Astrocyte (in vitro differentiated cells and primary cell): Measurements from ENCODE around the gene ZCCHC8. TPM values are rescaled to one million over a fixed set of nuclear protein-coding genes. Genes with fewer than 3 reads are reported as not detected.

ENCODE experiments used
- DNase-seq: peaks from one replicate; pipeline ENCODE4 v3.0.0-alpha.2; 2010; ENCODE audit warnings: low read depth
- FAIRE-seq: peaks from 2 replicates; lab custom pipeline; 2011; peaks lifted over from hg19 to GRCh38; lab: Jason Lieb, UNC
- H2AFZ ChIP-seq: 2 replicates; pipeline ENCODE4 v1.6.0; 2012; ENCODE audit warnings: low read depth, low read length, inconsistent platforms
- H3K27ac ChIP-seq: 2 replicates; pipeline ENCODE4 v1.5.1; 2011; ENCODE audit warnings: low read depth, low read length, inconsistent platforms
- H3K27me3 ChIP-seq: 2 replicates; pipeline ENCODE4 v1.6.0; 2011; ENCODE audit warnings: low read length, inconsistent platforms; ENCODE audit not compliant: insufficient read depth
- H3K36me3 ChIP-seq: 2 replicates; pipeline ENCODE4 v1.5.1; 2011; ENCODE audit warnings: low read length, inconsistent platforms; ENCODE audit not compliant: insufficient read depth
- H3K4me1 ChIP-seq: 2 replicates; pipeline ENCODE4 v1.5.1; 2011; ENCODE audit warnings: low read length, inconsistent platforms; ENCODE audit not compliant: insufficient read depth
- H3K4me2 ChIP-seq: 2 replicates; pipeline ENCODE4 v1.6.0; 2012; ENCODE audit warnings: low read length, inconsistent platforms
- H3K4me3 ChIP-seq: 2 replicates; pipeline ENCODE4 v1.5.1; 2011; ENCODE audit warnings: low read depth, mild to moderate bottlenecking, low read length, inconsistent platforms; ENCODE audit not compliant: insufficient read depth
- H3K79me2 ChIP-seq: 2 replicates; pipeline ENCODE4 v1.6.0; 2012; ENCODE audit warnings: mild to moderate bottlenecking, low read length, inconsistent platforms; ENCODE audit not compliant: insufficient read depth
- H3K9ac ChIP-seq: 2 replicates; pipeline ENCODE4 v1.6.0; 2012; ENCODE audit warnings: mild to moderate bottlenecking, low read length, inconsistent platforms
- H3K9me3 ChIP-seq: 2 replicates; pipeline ENCODE4 v1.5.1; 2012; ENCODE audit warnings: low read depth, mild to moderate bottlenecking, low read length, inconsistent platforms; ENCODE audit not compliant: insufficient read depth
- H4K20me1 ChIP-seq: 2 replicates; pipeline ENCODE4 v1.6.0; 2012; ENCODE audit warnings: low read length, inconsistent platforms; ENCODE audit not compliant: insufficient read depth
- H3K27ac Mint-ChIP-seq: one replicate; pipeline ENCODE4 v1.8.0; 2021; ENCODE audit warnings: mild to moderate bottlenecking, mixed read lengths; ENCODE audit not compliant: unreplicated experiment
- H3K27me3 Mint-ChIP-seq: one replicate; pipeline ENCODE4 v1.8.0; 2021; ENCODE audit warnings: low read depth, mixed read lengths; ENCODE audit not compliant: unreplicated experiment
- H3K36me3 Mint-ChIP-seq: one replicate; pipeline ENCODE4 v1.8.0; 2021; ENCODE audit warnings: low read depth, mixed read lengths; ENCODE audit not compliant: unreplicated experiment
- H3K4me1 Mint-ChIP-seq: one replicate; pipeline ENCODE4 v1.8.0; 2021; ENCODE audit warnings: low read depth, mixed read lengths; ENCODE audit not compliant: unreplicated experiment
- H3K4me3 Mint-ChIP-seq: one replicate; pipeline ENCODE4 v1.8.0; 2021; ENCODE audit warnings: mild to moderate bottlenecking, moderate library complexity, mixed read lengths; ENCODE audit not compliant: unreplicated experiment
- H3K9me3 Mint-ChIP-seq: one replicate; pipeline ENCODE4 v1.8.0; 2021; ENCODE audit warnings: mild to moderate bottlenecking, mixed read lengths; ENCODE audit not compliant: unreplicated experiment
- EZH2 ChIP-seq: IDR thresholded peaks from 2 replicates; pipeline ENCODE4 v1.6.1; 2012; ENCODE audit warnings: mild to moderate bottlenecking, low read length, inconsistent platforms; ENCODE audit not compliant: insufficient read depth
- total RNA-seq: library from RNA; stranded (reverse); gene quantifications from 2 replicates; pipeline ENCODE4 v1.2.1, GENCODE V29; 2021
- TF ChIP-seq, protein P1 (sequence below): IDR thresholded peaks from 2 replicates; pipeline ENCODE4 v1.5.1; 2011; ENCODE audit warnings: low read depth, mild to moderate bottlenecking, inconsistent platforms, low read length, moderate library complexity; ENCODE audit not compliant: insufficient read depth

The ZCCHC8 gene
- total RNA-seq, 1 donor from 2014 or later, result 25.3 TPM

DNA sequence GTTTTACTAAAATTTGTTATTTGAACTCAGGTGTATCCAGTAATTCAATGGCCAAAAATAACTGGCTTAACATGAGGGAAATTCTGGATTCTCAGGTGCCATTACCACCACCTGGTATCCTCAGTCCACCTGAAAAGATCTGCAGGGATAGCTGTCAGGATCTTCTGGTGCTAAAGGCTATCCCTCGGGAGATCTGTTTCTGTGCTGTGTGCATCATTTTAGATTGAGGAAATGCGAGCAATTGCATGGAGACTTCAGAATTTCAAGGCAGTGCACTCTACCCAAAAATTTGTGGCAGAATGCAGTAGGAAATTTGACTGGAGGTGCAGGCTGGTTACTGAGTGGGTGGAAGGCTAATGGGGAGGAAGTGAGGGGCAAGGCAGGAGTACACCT lies 26.4 kb downstream of the ZCCHC8 start:
- H3K9me3 ChIP-seq, result no peaks in the 10 kb centered on the region
- no peaks in the 10 kb centered on the region for H3K27me3 ChIP-seq
- H3K36me3 ChIP-seq, result peaks cover 48% of the 10 kb centered on the region
- H3K79me2 ChIP-seq, result no peaks in the 10 kb centered on the region
- Mint-ChIP-seq H3K9me3 (no peaks in the 10 kb centered on the region), H3K36me3 (peaks cover 15% of the 10 kb centered on the region), H3K4me3 (peak overlapping the region; percentile 11), H3K27ac (no peak overlapping the region), H3K4me1 (peaks cover 8% of the 10 kb centered on the region), H3K27me3 (no peaks in the 10 kb centered on the region)
- H3K4me3 ChIP-seq, result no peak overlapping the region
- H3K4me1 ChIP-seq, result peaks cover 7% of the 10 kb centered on the region
- DNase-seq (no peak), FAIRE-seq (no peak)
- no peak overlapping the region for H2AFZ ChIP-seq
- TF ChIP-seq, protein P1, sequence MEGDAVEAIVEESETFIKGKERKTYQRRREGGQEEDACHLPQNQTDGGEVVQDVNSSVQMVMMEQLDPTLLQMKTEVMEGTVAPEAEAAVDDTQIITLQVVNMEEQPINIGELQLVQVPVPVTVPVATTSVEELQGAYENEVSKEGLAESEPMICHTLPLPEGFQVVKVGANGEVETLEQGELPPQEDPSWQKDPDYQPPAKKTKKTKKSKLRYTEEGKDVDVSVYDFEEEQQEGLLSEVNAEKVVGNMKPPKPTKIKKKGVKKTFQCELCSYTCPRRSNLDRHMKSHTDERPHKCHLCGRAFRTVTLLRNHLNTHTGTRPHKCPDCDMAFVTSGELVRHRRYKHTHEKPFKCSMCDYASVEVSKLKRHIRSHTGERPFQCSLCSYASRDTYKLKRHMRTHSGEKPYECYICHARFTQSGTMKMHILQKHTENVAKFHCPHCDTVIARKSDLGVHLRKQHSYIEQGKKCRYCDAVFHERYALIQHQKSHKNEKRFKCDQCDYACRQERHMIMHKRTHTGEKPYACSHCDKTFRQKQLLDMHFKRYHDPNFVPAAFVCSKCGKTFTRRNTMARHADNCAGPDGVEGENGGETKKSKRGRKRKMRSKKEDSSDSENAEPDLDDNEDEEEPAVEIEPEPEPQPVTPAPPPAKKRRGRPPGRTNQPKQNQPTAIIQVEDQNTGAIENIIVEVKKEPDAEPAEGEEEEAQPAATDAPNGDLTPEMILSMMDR, result no peak
- no peak for TF ChIP-seq EZH2
- no peak overlapping the region for H3K27ac ChIP-seq
- no peak overlapping the region for H3K4me2 ChIP-seq
- H4K20me1 ChIP-seq, result no peaks in the 10 kb centered on the region
- H3K9ac ChIP-seq, result no peak overlapping the region

DNA sequence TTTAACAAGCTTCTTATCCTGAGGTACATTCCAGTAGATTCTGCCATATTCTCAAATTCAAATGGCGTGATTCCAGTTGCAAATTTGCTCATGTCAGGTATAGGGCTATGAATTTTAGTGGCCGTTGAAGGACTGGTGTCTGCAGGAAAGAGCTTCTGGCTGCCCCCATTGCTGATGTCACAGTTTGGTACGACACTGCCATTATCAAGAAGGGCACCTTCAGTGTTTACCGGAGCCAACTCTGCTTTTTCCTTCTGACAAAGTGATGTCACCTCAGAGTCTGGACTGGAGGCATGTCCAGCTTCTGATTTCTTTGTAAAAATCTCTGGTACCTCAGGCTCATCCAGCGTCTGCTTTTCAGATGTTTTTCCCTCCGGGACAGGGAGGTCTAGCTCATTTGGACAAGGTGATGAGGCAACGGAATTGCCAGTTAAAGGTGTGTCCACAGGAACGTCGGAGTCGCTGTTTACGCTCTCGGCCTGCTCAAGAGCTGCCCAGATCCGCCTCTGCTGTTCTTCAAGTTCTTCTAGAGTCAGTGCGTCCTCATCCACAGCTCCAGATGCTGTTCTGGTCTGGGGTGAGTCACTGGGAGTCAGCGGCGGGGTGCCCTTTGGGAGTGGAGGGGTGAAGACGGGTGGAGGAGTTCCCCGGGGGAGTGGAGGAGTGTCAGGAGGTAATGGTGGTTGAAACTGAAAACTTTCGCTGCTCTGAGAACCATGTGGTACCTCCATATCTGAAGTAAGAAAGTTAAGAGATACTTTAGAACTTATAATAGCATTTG lies 27.0 kb downstream of the ZCCHC8 start:
- H3K27ac ChIP-seq, result no peak overlapping the region
- H3K4me3 ChIP-seq, result no peak overlapping the region
- Mint-ChIP-seq H3K27me3 (no peaks in the 10 kb centered on the region), H3K9me3 (no peaks in the 10 kb centered on the region), H3K4me1 (peaks cover 8% of the 10 kb centered on the region), H3K36me3 (peaks cover 15% of the 10 kb centered on the region), H3K4me3 (no peak overlapping the region), H3K27ac (peak overlapping the region; percentile 67)
- H3K79me2 ChIP-seq, result no peaks in the 10 kb centered on the region
- H4K20me1 ChIP-seq, result no peaks in the 10 kb centered on the region
- H3K27me3 ChIP-seq, result no peaks in the 10 kb centered on the region
- no peak overlapping the region for H3K4me2 ChIP-seq
- no peaks in the 10 kb centered on the region for H3K9me3 ChIP-seq
- H3K4me1 ChIP-seq, result peaks cover 7% of the 10 kb centered on the region
- TF ChIP-seq, protein P1, result no peak
- TF ChIP-seq EZH2, result no peak
- peaks cover 43% of the 10 kb centered on the region for H3K36me3 ChIP-seq
- H3K9ac ChIP-seq, result no peak overlapping the region
- DNase-seq, result peak; percentile 64
- no peak for FAIRE-seq
- no peak overlapping the region for H2AFZ ChIP-seq
